AG09309 (cell line): ENCODE data around the gene POU2F1.

Source experiments
- DNase-seq: peaks from one replicate; pipeline ENCODE4 v3.0.0-alpha.2; 2010; ENCODE audit warnings: low read depth
- H3K4me3 ChIP-seq: 2 replicates; pipeline ENCODE4 v1.5.1; 2011; ENCODE audit warnings: mild to moderate bottlenecking, low read depth, low read length, moderate library complexity; ENCODE audit not compliant: control insufficient read depth
- TF ChIP-seq, protein P1 (sequence below): IDR thresholded peaks from 2 replicates; pipeline ENCODE4 v1.5.1; 2011; ENCODE audit warnings: mild to moderate bottlenecking, low read depth, low read length, inconsistent platforms; ENCODE audit not compliant: insufficient read depth, control insufficient read depth; ENCODE audit errors: missing control alignments

Gene POU2F1

DNA sequence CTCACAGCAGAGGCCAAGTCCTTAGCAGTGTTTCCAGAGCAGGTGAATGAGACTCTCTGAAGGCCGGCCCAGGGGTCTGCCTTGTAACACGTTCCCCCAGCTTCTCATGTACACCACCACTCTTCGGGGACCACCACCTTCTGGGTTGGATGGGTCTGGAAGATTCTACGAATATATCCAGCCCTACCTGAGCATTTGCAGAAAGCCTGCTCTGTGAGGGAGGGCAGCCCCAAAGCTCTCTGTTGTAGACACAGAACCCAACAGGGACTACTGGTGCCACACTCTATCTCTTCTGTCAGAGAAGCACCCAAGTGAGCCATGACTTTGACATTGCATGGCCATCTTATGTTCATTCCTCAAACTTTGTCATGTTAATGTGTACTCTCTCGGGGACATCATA is 235.8 kb downstream of the POU2F1 start:
- TF ChIP-seq, protein P1, sequence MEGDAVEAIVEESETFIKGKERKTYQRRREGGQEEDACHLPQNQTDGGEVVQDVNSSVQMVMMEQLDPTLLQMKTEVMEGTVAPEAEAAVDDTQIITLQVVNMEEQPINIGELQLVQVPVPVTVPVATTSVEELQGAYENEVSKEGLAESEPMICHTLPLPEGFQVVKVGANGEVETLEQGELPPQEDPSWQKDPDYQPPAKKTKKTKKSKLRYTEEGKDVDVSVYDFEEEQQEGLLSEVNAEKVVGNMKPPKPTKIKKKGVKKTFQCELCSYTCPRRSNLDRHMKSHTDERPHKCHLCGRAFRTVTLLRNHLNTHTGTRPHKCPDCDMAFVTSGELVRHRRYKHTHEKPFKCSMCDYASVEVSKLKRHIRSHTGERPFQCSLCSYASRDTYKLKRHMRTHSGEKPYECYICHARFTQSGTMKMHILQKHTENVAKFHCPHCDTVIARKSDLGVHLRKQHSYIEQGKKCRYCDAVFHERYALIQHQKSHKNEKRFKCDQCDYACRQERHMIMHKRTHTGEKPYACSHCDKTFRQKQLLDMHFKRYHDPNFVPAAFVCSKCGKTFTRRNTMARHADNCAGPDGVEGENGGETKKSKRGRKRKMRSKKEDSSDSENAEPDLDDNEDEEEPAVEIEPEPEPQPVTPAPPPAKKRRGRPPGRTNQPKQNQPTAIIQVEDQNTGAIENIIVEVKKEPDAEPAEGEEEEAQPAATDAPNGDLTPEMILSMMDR = no peak

DNA sequence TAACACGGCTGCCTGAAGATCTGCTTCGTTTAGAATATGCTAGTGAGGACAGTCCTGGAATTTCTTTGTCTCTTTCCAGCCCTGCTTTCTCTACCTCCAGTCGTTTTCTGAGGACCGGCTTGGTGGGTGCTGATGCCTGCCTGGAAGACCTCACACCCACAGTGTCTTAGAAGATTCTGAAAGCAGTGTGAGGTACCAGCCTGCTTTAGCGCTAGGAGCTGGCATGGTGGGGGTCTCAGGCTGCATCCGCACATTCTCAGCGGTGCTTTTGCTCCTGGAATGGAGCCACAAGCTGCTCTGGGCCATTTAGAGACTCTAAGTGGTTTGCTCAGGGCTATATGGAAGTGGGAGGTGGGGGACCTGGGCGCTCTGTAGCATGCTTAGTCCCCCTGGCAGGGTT is 236.2 kb downstream of the POU2F1 start:
- DNase-seq = no peak
- TF ChIP-seq, protein P1 = no peak
- no peak overlapping the region for H3K4me3 ChIP-seq

More for the DNA sequence above, 235.8 kb downstream of the POU2F1 start:
- DNase-seq = no peak
- no peak overlapping the region for H3K4me3 ChIP-seq

DNA sequence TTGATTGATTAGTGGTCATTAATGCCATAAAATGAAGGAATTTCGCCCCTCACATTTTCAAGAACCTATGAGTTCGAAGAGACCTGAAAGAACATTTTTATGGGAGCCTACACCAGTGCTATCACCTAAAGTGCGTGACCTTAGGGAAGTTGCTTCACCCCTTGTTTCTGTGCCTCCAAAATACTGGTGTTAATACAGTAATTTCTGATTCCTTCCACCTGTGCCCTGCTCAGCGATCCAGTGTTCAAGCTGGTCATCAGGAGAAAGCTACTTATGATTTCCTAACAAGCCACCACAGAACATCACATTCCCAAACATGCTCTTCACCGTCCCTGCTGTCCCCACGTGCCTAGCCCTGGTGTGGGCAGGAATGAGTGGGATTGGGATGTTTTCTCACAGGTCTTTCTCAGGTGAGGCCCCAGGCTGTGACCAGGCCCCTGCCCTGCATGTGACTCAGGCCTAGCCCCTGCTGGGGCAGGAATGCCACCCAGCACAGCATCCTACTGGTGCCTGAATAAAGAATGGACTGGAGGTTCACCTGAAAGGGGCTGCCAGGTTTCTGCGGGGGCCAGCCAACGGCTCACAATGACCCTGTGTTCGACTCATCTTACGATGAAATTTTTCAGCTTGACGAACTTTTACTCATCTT is 237.4 kb downstream of the POU2F1 start:
- no peak for DNase-seq
- TF ChIP-seq, protein P1 = no peak
- H3K4me3 ChIP-seq = no peak overlapping the region

DNA sequence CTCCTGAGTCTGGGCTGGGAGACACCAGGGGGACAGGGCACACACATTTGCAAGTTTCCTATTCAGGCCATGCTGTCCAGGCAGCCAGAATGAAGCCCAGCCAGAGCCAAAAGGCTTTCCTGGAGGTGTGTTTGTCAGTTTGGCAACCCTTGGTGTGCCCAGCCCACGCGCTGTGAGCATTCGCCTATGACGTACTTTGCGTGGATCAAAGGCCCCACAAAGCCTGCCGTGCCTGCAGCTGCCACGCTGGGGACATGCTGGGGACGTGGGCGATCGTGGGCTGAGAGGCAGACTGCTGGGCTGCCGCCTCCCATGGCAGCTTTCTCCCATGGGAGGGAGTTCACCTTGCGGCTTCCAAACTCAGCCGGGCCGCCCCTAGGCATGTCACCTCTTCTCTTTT is 240.2 kb downstream of the POU2F1 start:
- H3K4me3 ChIP-seq = no peak overlapping the region

DNA sequence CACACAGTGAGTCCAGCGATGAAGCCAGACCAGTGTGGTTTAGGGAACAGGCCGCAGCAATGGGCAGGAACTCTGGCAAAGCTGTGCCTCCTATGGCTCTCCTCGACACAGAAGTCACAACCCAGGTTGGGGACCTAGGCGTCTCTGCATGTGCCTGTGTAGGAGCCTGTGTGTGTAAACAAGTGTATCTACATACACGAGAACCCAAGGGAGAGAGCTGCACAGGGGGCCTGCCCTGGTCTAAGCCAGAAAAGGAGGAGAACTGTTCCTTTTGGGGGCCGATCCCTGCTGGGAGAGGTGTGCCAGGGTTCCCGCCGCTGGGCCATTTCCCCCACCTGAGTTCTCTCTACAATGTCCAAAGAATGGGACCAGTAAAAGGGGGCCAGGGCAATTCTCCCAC is 241.7 kb downstream of the POU2F1 start:
- TF ChIP-seq, protein P1 = no peak
- no peak for DNase-seq
- H3K4me3 ChIP-seq = no peak overlapping the region

More for the DNA sequence above, 240.2 kb downstream of the POU2F1 start:
- TF ChIP-seq, protein P1 = no peak
- DNase-seq = no peak

DNA sequence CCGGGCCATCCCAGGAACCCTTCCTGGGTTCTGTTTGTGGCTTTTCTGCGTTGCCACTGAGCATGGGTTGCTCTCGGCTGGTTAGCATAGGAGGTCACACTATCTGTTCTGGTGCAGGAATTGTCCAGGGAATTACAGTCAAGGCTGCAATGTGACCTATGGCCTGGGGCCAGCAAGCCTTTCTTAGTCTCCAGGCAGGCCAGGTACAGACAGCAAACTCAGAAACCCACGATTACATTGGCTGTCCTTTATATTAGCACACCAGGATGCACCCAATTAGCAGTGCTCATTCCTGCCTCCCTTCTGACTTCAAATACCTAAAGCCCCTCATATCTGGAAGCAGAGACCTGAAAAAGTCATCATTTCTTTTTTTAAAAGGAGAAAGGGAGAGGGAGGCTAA is 242.4 kb downstream of the POU2F1 start:
- TF ChIP-seq, protein P1 = no peak
- DNase-seq = no peak
- no peak overlapping the region for H3K4me3 ChIP-seq
